SK-N-SH treated with all-trans-retinoic acid at 6 μM for 48 hours (cell line): ENCODE measurements around the gene CCDC30.

Experiments
- ATAC-seq: fragments of 200-7000 bp; cut with Tn5 transposase; 3 replicates; pipeline ENCODE4 v1.9.1; 2020; ENCODE audit warnings: mild to moderate bottlenecking, moderate library complexity
- ARNTL ChIP-seq: fragments of 450-650 bp; formaldehyde crosslinking; IDR thresholded peaks from 2 replicates; pipeline ENCODE4 v1.5.0; 2020; ENCODE audit warnings: low read depth, mild to moderate bottlenecking, moderate library complexity, borderline replicate concordance
- BACH2 ChIP-seq: fragments of 250-450 bp; sonication (Bioruptor Pico); IDR thresholded peaks from 2 replicates; pipeline ENCODE4 v1.9.0; 2021; ENCODE audit warnings: mild to moderate bottlenecking, borderline replicate concordance
- CSDC2 ChIP-seq: fragments of 250-450 bp; sonication (Bioruptor Pico); IDR thresholded peaks from 2 replicates; pipeline ENCODE4 v1.5.0; 2020; ENCODE audit warnings: mild to moderate bottlenecking, moderate library complexity
- ESRRG ChIP-seq: fragments of 250-450 bp; sonication (Bioruptor Pico); IDR thresholded peaks from 2 replicates; pipeline ENCODE4 v1.6.1; 2021; ENCODE audit warnings: mild to moderate bottlenecking
- ISL1 ChIP-seq: fragments of 250-450 bp; sonication (Bioruptor Pico); IDR thresholded peaks from 2 replicates; pipeline ENCODE4 v2.1.2; 2022; ENCODE audit warnings: mild to moderate bottlenecking, moderate library complexity
- PPARA ChIP-seq: fragments of 250-450 bp; sonication (Bioruptor Pico); IDR thresholded peaks from 2 replicates; pipeline ENCODE4 v1.5.0; 2020; ENCODE audit warnings: mild to moderate bottlenecking, borderline replicate concordance
- RARB ChIP-seq: fragments of 250-450 bp; sonication (Bioruptor Pico); IDR thresholded peaks from 2 replicates; pipeline ENCODE4 v1.8.0; 2021; ENCODE audit warnings: mild to moderate bottlenecking, moderate library complexity
- SNAI2 ChIP-seq: fragments of 250-450 bp; sonication (Bioruptor Pico); IDR thresholded peaks from 2 replicates; pipeline ENCODE4 v1.5.0; 2020; ENCODE audit warnings: mild to moderate bottlenecking, moderate library complexity
- TCF4 ChIP-seq: fragments of 250-450 bp; sonication (Bioruptor Pico); IDR thresholded peaks from 2 replicates; pipeline ENCODE4 v1.8.0; 2021; ENCODE audit warnings: mild to moderate bottlenecking, moderate library complexity, borderline replicate concordance
- TOX ChIP-seq: fragments of 250-450 bp; sonication (Bioruptor Pico); IDR thresholded peaks from 2 replicates; pipeline ENCODE4 v1.8.0; 2021; ENCODE audit warnings: mild to moderate bottlenecking, moderate library complexity, borderline replicate concordance
- TSHZ2 ChIP-seq: fragments of 250-450 bp; sonication (Bioruptor Pico); IDR thresholded peaks from 2 replicates; pipeline ENCODE4 v1.5.0; 2020; ENCODE audit warnings: mild to moderate bottlenecking, moderate library complexity
- ZFP3 ChIP-seq: fragments of 250-450 bp; sonication (Bioruptor Pico); IDR thresholded peaks from 2 replicates; pipeline ENCODE4 v1.5.0; 2020; ENCODE audit warnings: mild to moderate bottlenecking, moderate library complexity
- ZFP30 ChIP-seq: fragments of 450-650 bp; formaldehyde crosslinking; IDR thresholded peaks from 2 replicates; pipeline ENCODE4 v1.5.0; 2022; ENCODE audit warnings: mild to moderate bottlenecking, moderate library complexity
- ZNF70 ChIP-seq: fragments of 450-650 bp; formaldehyde crosslinking; IDR thresholded peaks from 2 replicates; pipeline ENCODE4 v1.5.0; 2020; ENCODE audit warnings: mild to moderate bottlenecking, moderate library complexity
- ZNF8 ChIP-seq: fragments of 450-650 bp; formaldehyde crosslinking; IDR thresholded peaks from 2 replicates; pipeline ENCODE4 v1.5.0; 2020; ENCODE audit warnings: mild to moderate bottlenecking, moderate library complexity
- TF ChIP-seq, protein P1 (sequence below): fragments of 250-450 bp; sonication (Bioruptor Pico); IDR thresholded peaks from 2 replicates; pipeline ENCODE4 v1.8.0; 2020; ENCODE audit warnings: mild to moderate bottlenecking, moderate library complexity, borderline replicate concordance
- TF ChIP-seq, protein P2 (sequence below): fragments of 250-450 bp; sonication (Bioruptor Pico); IDR thresholded peaks from 2 replicates; pipeline ENCODE4 v1.8.0; 2021; ENCODE audit warnings: low read depth, mild to moderate bottlenecking, moderate library complexity, borderline replicate concordance
- TF ChIP-seq, protein P3 (sequence below): fragments of 250-450 bp; sonication (Bioruptor Pico); IDR thresholded peaks from 2 replicates; pipeline ENCODE4 v1.5.1; 2020; ENCODE audit warnings: low read depth, mild to moderate bottlenecking, moderate library complexity

CCDC30 gene

GRCh38 chr1:42442662-42443061 lies 20.4 kb upstream of the CCDC30 start:
- no peak for TF ChIP-seq TCF4 (CRISPR knock-in tag)
- no peak for TF ChIP-seq ESRRG
- no peak for TF ChIP-seq ZNF70 (CRISPR knock-in tag)
- no peak for TF ChIP-seq CSDC2
- no peak for TF ChIP-seq PPARA (CRISPR knock-in tag)
- TF ChIP-seq ZFP3 (CRISPR knock-in tag), result no peak
- no peak for TF ChIP-seq ISL1 (CRISPR knock-in tag)
- TF ChIP-seq, protein P1, sequence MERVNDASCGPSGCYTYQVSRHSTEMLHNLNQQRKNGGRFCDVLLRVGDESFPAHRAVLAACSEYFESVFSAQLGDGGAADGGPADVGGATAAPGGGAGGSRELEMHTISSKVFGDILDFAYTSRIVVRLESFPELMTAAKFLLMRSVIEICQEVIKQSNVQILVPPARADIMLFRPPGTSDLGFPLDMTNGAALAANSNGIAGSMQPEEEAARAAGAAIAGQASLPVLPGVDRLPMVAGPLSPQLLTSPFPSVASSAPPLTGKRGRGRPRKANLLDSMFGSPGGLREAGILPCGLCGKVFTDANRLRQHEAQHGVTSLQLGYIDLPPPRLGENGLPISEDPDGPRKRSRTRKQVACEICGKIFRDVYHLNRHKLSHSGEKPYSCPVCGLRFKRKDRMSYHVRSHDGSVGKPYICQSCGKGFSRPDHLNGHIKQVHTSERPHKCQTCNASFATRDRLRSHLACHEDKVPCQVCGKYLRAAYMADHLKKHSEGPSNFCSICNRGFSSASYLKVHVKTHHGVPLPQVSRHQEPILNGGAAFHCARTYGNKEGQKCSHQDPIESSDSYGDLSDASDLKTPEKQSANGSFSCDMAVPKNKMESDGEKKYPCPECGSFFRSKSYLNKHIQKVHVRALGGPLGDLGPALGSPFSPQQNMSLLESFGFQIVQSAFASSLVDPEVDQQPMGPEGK, result no peak
- no peak for TF ChIP-seq ARNTL (CRISPR knock-in tag)
- TF ChIP-seq TOX, result no peak
- TF ChIP-seq SNAI2 (CRISPR knock-in tag), result no peak
- TF ChIP-seq RARB (CRISPR knock-in tag), result no peak
- no peak for TF ChIP-seq ZNF8
- TF ChIP-seq, protein P2, sequence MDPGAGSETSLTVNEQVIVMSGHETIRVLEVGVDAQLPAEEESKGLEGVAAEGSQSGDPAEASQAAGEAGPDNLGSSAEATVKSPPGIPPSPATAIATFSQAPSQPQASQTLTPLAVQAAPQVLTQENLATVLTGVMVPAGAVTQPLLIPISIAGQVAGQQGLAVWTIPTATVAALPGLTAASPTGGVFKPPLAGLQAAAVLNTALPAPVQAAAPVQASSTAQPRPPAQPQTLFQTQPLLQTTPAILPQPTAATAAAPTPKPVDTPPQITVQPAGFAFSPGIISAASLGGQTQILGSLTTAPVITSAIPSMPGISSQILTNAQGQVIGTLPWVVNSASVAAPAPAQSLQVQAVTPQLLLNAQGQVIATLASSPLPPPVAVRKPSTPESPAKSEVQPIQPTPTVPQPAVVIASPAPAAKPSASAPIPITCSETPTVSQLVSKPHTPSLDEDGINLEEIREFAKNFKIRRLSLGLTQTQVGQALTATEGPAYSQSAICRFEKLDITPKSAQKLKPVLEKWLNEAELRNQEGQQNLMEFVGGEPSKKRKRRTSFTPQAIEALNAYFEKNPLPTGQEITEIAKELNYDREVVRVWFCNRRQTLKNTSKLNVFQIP (CRISPR knock-in tag), result no peak
- no peak for TF ChIP-seq ZFP30 (CRISPR knock-in tag)
- TF ChIP-seq BACH2 (CRISPR knock-in tag), result no peak
- TF ChIP-seq, protein P3, sequence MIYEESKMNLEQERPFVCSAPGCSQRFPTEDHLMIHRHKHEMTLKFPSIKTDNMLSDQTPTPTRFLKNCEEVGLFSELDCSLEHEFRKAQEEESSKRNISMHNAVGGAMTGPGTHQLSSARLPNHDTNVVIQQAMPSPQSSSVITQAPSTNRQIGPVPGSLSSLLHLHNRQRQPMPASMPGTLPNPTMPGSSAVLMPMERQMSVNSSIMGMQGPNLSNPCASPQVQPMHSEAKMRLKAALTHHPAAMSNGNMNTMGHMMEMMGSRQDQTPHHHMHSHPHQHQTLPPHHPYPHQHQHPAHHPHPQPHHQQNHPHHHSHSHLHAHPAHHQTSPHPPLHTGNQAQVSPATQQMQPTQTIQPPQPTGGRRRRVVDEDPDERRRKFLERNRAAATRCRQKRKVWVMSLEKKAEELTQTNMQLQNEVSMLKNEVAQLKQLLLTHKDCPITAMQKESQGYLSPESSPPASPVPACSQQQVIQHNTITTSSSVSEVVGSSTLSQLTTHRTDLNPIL, result no peak
- ATAC-seq, result no peak

GRCh38 chr1:42449256-42449655 lies 13.8 kb upstream of the CCDC30 start:
- TF ChIP-seq, protein P2 (CRISPR knock-in tag), result no peak
- ATAC-seq, result no peak

GRCh38 chr1:42450061-42450460 lies 13.0 kb upstream of the CCDC30 start:
- ATAC-seq, result no peak
- TF ChIP-seq TSHZ2 (CRISPR knock-in tag) (no peak), BACH2 (CRISPR knock-in tag) (no peak)

- no peak for ATAC-seq
Observed at GRCh38 chr1:42453386-42453785, 9.7 kb upstream of the CCDC30 start.

More at GRCh38 chr1:42453386-42453785, 9.7 kb upstream of the CCDC30 start:
- TF ChIP-seq, protein P3, result no peak
- peak; percentile 45 for TF ChIP-seq ISL1 (CRISPR knock-in tag)
- TF ChIP-seq ESRRG, result no peak
- TF ChIP-seq, all 23 proteins: peak for 1
